HG03521 (cell line): ENCODE data around the gene FGG.

Experiments used
- ATAC-seq: cut with Tn5 transposase; IDR thresholded peaks from one replicate; pipeline ENCODE4 v1.9.1; 2021; ENCODE audit warnings: mild to moderate bottlenecking, moderate library complexity; ENCODE audit not compliant: unreplicated experiment

FGG gene

GRCh38 chr4:154588198-154588597 is 24.3 kb downstream of the FGG start:
- ATAC-seq: no peak

GRCh38 chr4:154586296-154587033 is 26.0 kb downstream of the FGG start:
- ATAC-seq: no peak

- ATAC-seq: no peak
Observed at GRCh38 chr4:154585369-154586018, 27.0 kb downstream of the FGG start.

GRCh38 chr4:154584259-154584658 is 28.2 kb downstream of the FGG start:
- no peak for ATAC-seq

- ATAC-seq: no peak
Observed at GRCh38 chr4:154583677-154584076, 28.8 kb downstream of the FGG start.

- no peak for ATAC-seq
Observed at GRCh38 chr4:154583230-154583629, 29.2 kb downstream of the FGG start.

- no peak for ATAC-seq
Observed at GRCh38 chr4:154582723-154583122, 29.7 kb downstream of the FGG start.

- ATAC-seq: no peak
Observed at GRCh38 chr4:154579927-154580326, 32.5 kb downstream of the FGG start.

- no peak for ATAC-seq
Observed at GRCh38 chr4:154578919-154579318, 33.5 kb downstream of the FGG start.

GRCh38 chr4:154577324-154577723 is 35.1 kb downstream of the FGG start:
- no peak for ATAC-seq

GRCh38 chr4:154574311-154574710 is 38.1 kb downstream of the FGG start:
- no peak for ATAC-seq

GRCh38 chr4:154573190-154573870 is 39.1 kb downstream of the FGG start:
- no peak for ATAC-seq

GRCh38 chr4:154569584-154569983 is 42.9 kb downstream of the FGG start:
- ATAC-seq: no peak

- ATAC-seq: no peak
Observed at GRCh38 chr4:154569028-154569427, 43.4 kb downstream of the FGG start.

- no peak for ATAC-seq
Observed at GRCh38 chr4:154566639-154567204, 45.7 kb downstream of the FGG start.

GRCh38 chr4:154565704-154566103 is 46.8 kb downstream of the FGG start:
- no peak for ATAC-seq

- ATAC-seq: no peak
Observed at GRCh38 chr4:154564311-154564710, 48.1 kb downstream of the FGG start.

GRCh38 chr4:154562697-154563254 is 49.7 kb downstream of the FGG start, which contains the start of gene FGB:
Gene FGB (plus strand): TSS chr4:154563011. CDS start chr4:154563019, 8 bp downstream.
- ATAC-seq: no peak

GRCh38 chr4:154560824-154561231 is 51.6 kb downstream of the FGG start:
- no peak for ATAC-seq

- no peak for ATAC-seq
Observed at GRCh38 chr4:154560419-154560801, 52.0 kb downstream of the FGG start.
